Measurements from ENCODE around the gene SLC9A8. TPM values are rescaled to one million over a fixed set of nuclear protein-coding genes. Genes with fewer than 3 reads are reported as not detected.

The SLC9A8 gene
- total and polyA plus RNA-seq, 9 of the 15 experiments (the other 6 are each of a cell fraction or from before 2014, with no cell fraction given): 0.56 to 9.7 (median 5.0) TPM

GRCh38 chr20:49762940-49763766 is 49.5 kb upstream of the SLC9A8 start (continued):
- TF ChIP-seq TSHZ1 (CRISPR knock-in tag; IDR thresholded peaks at IDR 0.05): peak; percentile 91
- 0 out of 2 replicates have a peak, but pooled peaks have one; percentile 8 for TF ChIP-seq EP400 (IDR thresholded peaks at IDR 0.05)
- 0 out of 2 replicates have a peak, but pooled peaks have one; percentile 5 for TF ChIP-seq NCOR1 (IDR thresholded peaks at IDR 0.05)
- peak; percentile 79; the same call in 1 of the 2 replicates for TF ChIP-seq ZNF584 (CRISPR knock-in tag; IDR thresholded peaks at IDR 0.05; ENCODE audit: low read depth)
- peak; percentile 21; the same call in 1 of the 2 replicates for TF ChIP-seq VEZF1 (CRISPR knock-in tag; IDR thresholded peaks at IDR 0.05)
- peak; percentile 97 for TF ChIP-seq DMBX1 (CRISPR knock-in tag; IDR thresholded peaks at IDR 0.05; ENCODE audit: borderline replicate concordance)
- 0 out of 2 replicates have a peak, but pooled peaks have one; percentile 8 for TF ChIP-seq EHMT2 (IDR thresholded peaks at IDR 0.05)
- 0 out of 2 replicates have a peak, but pooled peaks have one; percentile 48 for TF ChIP-seq HEY1 (CRISPR knock-in tag; IDR thresholded peaks at IDR 0.05; ENCODE audit: borderline replicate concordance)
- TF ChIP-seq ZNF134 (CRISPR knock-in tag; conservative IDR thresholded peaks at IDR 0.05): peak; percentile 65; the same call in 1 of the 2 replicates
- no peak for TF ChIP-seq ZNF75A (CRISPR knock-in tag; IDR thresholded peaks at IDR 0.05)
- peak; percentile 87 for TF ChIP-seq ZNF311 (CRISPR knock-in tag; IDR thresholded peaks at IDR 0.05)
- peak; percentile 70 for TF ChIP-seq DPF2 (IDR thresholded peaks at IDR 0.05)
- peak; percentile 98 for TF ChIP-seq ZNF592 (IDR thresholded peaks at IDR 0.05)
- peak; percentile 93 for TF ChIP-seq ZNF589 (CRISPR knock-in tag; IDR thresholded peaks at IDR 0.05; ENCODE audit: low read depth)
- no peak for TF ChIP-seq NR4A1 (CRISPR knock-in tag; IDR thresholded peaks at IDR 0.05)
- TF ChIP-seq NR4A1 (tag; IDR thresholded peaks at IDR 0.05): peak; percentile 97
- TF ChIP-seq BACH1 (tag; IDR thresholded peaks at IDR 0.05): peak; percentile 85
- 0 out of 2 replicates have a peak, but pooled peaks have one; percentile 41 for TF ChIP-seq ZNF354B (CRISPR knock-in tag; IDR thresholded peaks at IDR 0.05)
- TF ChIP-seq TEAD1 (CRISPR knock-in tag; IDR thresholded peaks at IDR 0.05): peak in 1 of 2 experiments; percentile 76; a peak in 2 of 4 replicates

Data from K562 (cell line).